HFF-Myc (cell line): ENCODE results near the gene ZNF549.
A peak's percentile ranks its signal among the peaks of the same experiment; 100 is the strongest.
"Not testable (repeated sequence)": the region's sequence is repeated elsewhere in the genome, so short reads cannot be mapped to it uniquely, and the experiment has no call there.

Experiments
- DNase-seq: peaks from one replicate; pipeline ENCODE4 v3.0.0-alpha.2; 2011; ENCODE audit warnings: low read depth; ENCODE audit errors: extremely low read depth
- H3K4me3 ChIP-seq: replicated peaks from 2 replicates; pipeline ENCODE4 v1.5.1; 2011; ENCODE audit warnings: low read depth, mild to moderate bottlenecking, control low read depth, low read length
- TF ChIP-seq, protein P1 (sequence below): IDR thresholded peaks from 2 replicates; pipeline ENCODE4 v1.5.1; 2012; ENCODE audit warnings: mild to moderate bottlenecking, low read depth, low read length, control low read depth; ENCODE audit errors: missing control alignments

ZNF549 gene

DNA sequence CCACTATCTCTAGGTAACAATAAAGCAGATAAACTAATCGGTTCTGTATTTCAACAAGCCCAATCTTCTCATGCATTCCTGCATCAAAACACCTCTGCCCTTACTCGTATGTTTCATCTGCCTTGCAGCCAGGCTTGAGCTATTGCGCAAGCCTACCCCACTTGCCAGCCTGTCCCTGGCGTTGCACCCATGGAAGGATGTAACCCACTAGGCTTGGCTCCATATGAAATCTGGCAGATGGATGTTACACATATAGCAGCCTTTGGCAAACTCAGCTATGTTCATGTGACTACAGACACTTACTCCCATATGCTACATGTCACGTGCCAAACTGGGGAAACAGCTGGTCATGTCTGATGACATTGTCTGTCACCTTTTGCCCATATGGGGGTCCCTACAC, 11.9 kb upstream of the ZNF549 start:
- TF ChIP-seq, protein P1, sequence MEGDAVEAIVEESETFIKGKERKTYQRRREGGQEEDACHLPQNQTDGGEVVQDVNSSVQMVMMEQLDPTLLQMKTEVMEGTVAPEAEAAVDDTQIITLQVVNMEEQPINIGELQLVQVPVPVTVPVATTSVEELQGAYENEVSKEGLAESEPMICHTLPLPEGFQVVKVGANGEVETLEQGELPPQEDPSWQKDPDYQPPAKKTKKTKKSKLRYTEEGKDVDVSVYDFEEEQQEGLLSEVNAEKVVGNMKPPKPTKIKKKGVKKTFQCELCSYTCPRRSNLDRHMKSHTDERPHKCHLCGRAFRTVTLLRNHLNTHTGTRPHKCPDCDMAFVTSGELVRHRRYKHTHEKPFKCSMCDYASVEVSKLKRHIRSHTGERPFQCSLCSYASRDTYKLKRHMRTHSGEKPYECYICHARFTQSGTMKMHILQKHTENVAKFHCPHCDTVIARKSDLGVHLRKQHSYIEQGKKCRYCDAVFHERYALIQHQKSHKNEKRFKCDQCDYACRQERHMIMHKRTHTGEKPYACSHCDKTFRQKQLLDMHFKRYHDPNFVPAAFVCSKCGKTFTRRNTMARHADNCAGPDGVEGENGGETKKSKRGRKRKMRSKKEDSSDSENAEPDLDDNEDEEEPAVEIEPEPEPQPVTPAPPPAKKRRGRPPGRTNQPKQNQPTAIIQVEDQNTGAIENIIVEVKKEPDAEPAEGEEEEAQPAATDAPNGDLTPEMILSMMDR: no peak
- H3K4me3 ChIP-seq: no peak overlapping the region
- DNase-seq: no peak

DNA sequence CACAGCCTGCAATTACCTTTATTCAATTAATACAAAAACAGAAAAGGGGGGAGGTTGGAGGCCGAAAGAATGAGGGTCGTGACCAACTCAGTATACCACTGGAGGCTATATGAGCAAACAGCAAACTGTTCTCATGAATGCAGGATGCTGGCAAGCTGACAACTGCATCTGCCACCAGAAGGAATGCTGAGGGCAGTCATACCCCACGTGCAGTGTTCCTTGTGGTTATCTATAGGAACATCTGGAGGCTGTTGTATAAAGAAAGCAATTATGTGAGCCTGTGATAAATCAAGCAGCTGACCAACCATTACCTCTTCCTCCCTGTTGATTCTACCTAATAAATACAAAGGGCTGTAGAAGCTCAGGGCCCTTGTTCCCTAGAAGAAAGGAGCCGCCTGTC, 9.1 kb upstream of the ZNF549 start:
- not testable (repeated sequence) for DNase-seq, H3K4me3 ChIP-seq

DNA sequence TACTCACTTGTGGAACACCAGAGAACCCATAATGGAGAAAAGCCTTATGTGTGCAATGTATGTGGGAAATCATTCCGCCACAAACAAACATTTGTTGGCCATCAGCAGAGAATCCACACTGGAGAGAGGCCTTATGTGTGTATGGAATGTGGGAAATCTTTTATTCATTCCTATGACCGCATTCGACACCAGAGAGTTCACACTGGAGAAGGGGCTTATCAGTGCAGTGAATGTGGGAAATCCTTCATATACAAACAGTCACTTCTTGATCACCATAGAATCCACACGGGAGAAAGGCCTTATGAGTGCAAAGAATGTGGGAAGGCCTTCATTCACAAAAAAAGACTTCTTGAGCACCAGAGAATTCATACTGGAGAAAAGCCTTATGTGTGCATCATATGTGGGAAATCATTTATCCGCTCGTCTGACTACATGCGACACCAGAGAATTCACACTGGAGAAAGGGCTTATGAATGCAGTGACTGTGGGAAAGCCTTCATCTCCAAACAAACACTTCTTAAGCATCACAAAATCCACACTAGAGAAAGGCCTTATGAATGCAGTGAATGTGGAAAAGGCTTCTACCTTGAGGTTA, 10.9 kb downstream of the ZNF549 start:
- H3K4me3 ChIP-seq: no peak overlapping the region
- TF ChIP-seq, protein P1: no peak
- no peak for DNase-seq

DNA sequence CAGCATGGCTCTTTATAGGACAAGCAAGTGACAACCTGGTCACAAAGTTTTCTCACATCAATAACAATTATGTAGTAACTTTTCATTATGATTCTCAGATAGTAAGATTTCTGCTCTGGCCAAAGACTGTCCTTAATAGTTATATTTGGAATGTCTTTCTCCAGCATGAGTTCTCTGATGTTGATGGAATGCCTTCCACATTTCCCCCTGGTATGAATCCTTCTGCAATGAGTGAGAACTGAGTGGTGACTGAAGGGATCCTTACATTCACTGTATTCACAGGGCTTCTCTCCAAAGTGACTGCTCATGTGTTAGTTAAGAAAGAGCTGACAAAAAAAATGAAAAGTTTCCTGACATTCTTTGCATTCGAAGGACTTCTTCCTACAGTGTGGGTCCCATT, 19.4 kb downstream of the ZNF549 start:
- TF ChIP-seq, protein P1: no peak
- no peak for DNase-seq
- no peak overlapping the region for H3K4me3 ChIP-seq

DNA sequence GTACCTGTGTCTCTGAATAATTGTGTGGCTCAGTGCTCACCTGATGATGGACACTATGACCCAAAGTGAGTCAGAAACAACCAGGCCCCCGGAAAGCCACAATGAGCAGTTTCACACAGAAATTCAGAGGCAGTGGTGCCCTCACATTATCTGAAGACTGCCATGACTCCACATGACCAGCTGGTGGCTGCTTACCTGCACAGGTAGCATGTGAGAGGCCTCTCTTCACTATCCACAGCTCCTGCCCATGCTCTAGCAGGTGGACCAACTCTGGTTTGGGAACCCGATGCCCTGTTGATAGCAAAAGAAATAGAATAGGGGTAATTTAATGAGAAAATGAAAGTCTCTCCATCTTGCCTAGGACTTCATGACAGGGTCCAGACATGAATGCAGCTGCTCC, 25.3 kb downstream of the ZNF549 start:
- no peak for DNase-seq
- H3K4me3 ChIP-seq: no peak overlapping the region
- TF ChIP-seq, protein P1: no peak

DNA sequence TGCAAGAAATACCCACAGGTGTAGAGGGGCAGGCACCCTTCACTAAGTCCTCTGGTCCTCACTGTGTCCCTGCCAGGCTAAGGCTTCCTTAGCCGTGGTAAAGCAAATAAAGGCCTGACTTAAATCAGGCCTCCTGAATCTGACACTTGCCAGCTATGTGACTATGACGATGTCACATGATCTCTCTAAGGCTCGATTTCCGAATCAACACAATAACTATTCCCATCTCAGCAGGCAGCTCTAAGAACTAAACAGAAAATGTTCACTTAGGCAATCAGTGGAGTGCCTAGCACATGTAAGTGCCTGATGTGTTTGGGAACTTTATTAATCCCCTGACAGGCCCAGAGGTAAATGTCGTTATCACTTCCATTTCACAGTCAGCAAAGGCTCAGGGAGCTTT, 30.5 kb downstream of the ZNF549 start:
- DNase-seq: no peak

DNA sequence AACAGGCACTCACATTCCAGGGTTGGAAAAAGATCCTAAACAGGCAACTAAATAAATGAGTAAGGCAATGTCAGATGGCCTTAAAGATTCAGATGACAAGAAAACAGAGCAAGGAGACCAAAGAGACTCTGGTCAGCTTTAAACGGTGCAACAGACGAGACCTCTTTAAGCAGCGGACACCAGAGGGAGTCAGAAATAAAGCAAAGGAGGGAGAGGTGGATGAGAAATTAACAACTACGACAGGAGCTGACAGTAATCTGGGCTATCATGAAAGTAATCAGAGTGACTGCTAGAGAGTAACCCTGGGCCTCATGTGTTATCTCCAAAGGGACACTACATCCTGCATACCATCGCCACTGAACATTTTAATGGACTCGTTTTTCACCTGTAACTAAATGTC, 31.4 kb downstream of the ZNF549 start:
- no peak for DNase-seq
- H3K4me3 ChIP-seq: peak overlapping the region; percentile 69
- TF ChIP-seq, protein P1: peak; percentile 10

More for the DNA sequence above, 30.5 kb downstream of the ZNF549 start:
- TF ChIP-seq, protein P1: no peak
- no peak overlapping the region for H3K4me3 ChIP-seq
